ENCODE results near the gene AIF1. TPM values are rescaled to one million over a fixed set of nuclear protein-coding genes. Genes with fewer than 3 reads are reported as not detected.

The AIF1 gene
- total RNA-seq, 1 donor: not detected

GRCh38 chr6:31614075-31614619, 887 bp upstream of the AIF1 start:
- H3K4me3 ChIP-seq (ENCODE audit: low read depth, low read length): no peak overlapping the region
- TF ChIP-seq CTCF (IDR thresholded peaks at IDR 0.05; ENCODE audit: insufficient read depth, low read depth, low read length): no peak
- DNase-seq (ENCODE audit: low read depth): no peak

GRCh38 chr6:31615748-31616147, 714 bp downstream of the AIF1 start:
- H3K4me3 ChIP-seq (ENCODE audit: low read depth, low read length): no peak overlapping the region
- no peak for DNase-seq (ENCODE audit: low read depth)
- TF ChIP-seq CTCF (IDR thresholded peaks at IDR 0.05; ENCODE audit: insufficient read depth, low read depth, low read length): no peak

- TF ChIP-seq CTCF (IDR thresholded peaks at IDR 0.05; ENCODE audit: insufficient read depth, low read depth, low read length): no peak
- DNase-seq (ENCODE audit: low read depth): no peak
- no peak overlapping the region for H3K4me3 ChIP-seq (ENCODE audit: low read depth, low read length)
These were observed 2.0 kb downstream of the AIF1 start for GRCh38 chr6:31617010-31617409.

GRCh38 chr6:31619805-31620585, 5.0 kb downstream of the AIF1 start:
- no peak for TF ChIP-seq CTCF (IDR thresholded peaks at IDR 0.05; ENCODE audit: insufficient read depth, low read depth, low read length)
- peak overlapping the region; percentile 77 for H3K4me3 ChIP-seq (ENCODE audit: low read depth, low read length)
- peak; percentile 100 for DNase-seq (ENCODE audit: low read depth)

GRCh38 chr6:31620586-31621319, 5.7 kb downstream of the AIF1 start, which contains the start of gene PRRC2A:
TSS of gene PRRC2A (plus strand) at chr6:31620715. CDS start at chr6:31622790, 2,075 bp downstream.
- DNase-seq (ENCODE audit: low read depth): no peak
- H3K4me3 ChIP-seq (ENCODE audit: low read depth, low read length): peak within 1 kb of the TSS; percentile 77
- no peak for TF ChIP-seq CTCF (IDR thresholded peaks at IDR 0.05; ENCODE audit: insufficient read depth, low read depth, low read length)

GRCh38 chr6:31621320-31621939, 6.4 kb downstream of the AIF1 start:
- peak overlapping the region; percentile 77 for H3K4me3 ChIP-seq (ENCODE audit: low read depth, low read length)
- no peak for DNase-seq (ENCODE audit: low read depth)
- TF ChIP-seq CTCF (IDR thresholded peaks at IDR 0.05; ENCODE audit: insufficient read depth, low read depth, low read length): no peak
